Suprapubic skin (tissue), 3 donors: ENCODE measurements around the gene ATP8B3.

Experiments
- CTCF ChIP-seq, 2 donors: fragments of 200-600 bp in 1 of 2; fragments of 450-650 bp in 1 of 2; sonication (generic) in 1 of 2; IDR thresholded peaks; one replicate each; pipeline ENCODE4 v1.5.1; 2016 to 2019; ENCODE audit warnings: antibody characterized with exemption in 2 of 2, mild to moderate bottlenecking in 1 of 2, moderate library complexity in 1 of 2
- POLR2A ChIP-seq, 2 donors: fragments of 450-650 bp; IDR thresholded peaks; one replicate each; pipeline ENCODE4 v1.6.1; 2017; ENCODE audit warnings: antibody characterized with exemption in 2 of 2, mild to moderate bottlenecking in 2 of 2, moderate library complexity in 2 of 2

GRCh38 chr19:1744133-1744665 lies 67.9 kb downstream of the ATP8B3 start:
- TF ChIP-seq CTCF (IDR thresholded peaks at IDR 0.05) (no peak), POLR2A (IDR thresholded peaks at IDR 0.05) (no peak)
